ENCODE results near the gene PGLYRP1.

Gene PGLYRP1

GRCh38 chr19:46022431-46023310, at the start of gene PGLYRP1:
TSS of gene PGLYRP1 (minus strand) at chr19:46023053. CDS start at chr19:46023021, 32 bp downstream.
- DNase-seq = no peak

GRCh38 chr19:46069806-46070341, 47.0 kb upstream of the PGLYRP1 start:
- DNase-seq = peak; percentile 80

GRCh38 chr19:46068345-46069258, 45.7 kb upstream of the PGLYRP1 start:
- peak; percentile 78 for DNase-seq

GRCh38 chr19:46067691-46068090, 44.8 kb upstream of the PGLYRP1 start:
- DNase-seq = no peak

GRCh38 chr19:46066471-46066870, 43.6 kb upstream of the PGLYRP1 start:
- no peak for DNase-seq

GRCh38 chr19:46065486-46066071, 42.7 kb upstream of the PGLYRP1 start:
- DNase-seq = no peak

- DNase-seq = no peak
These were observed 40.3 kb upstream of the PGLYRP1 start for GRCh38 chr19:46063201-46063600.

GRCh38 chr19:46060012-46060411, 37.2 kb upstream of the PGLYRP1 start:
- DNase-seq = no peak

GRCh38 chr19:46058778-46059177, 35.9 kb upstream of the PGLYRP1 start:
- DNase-seq = no peak

- DNase-seq = no peak
These were observed 33.7 kb upstream of the PGLYRP1 start for GRCh38 chr19:46056536-46056935.

- no peak for DNase-seq
These were observed 30.0 kb upstream of the PGLYRP1 start for GRCh38 chr19:46052896-46053295.

- DNase-seq = no peak
These were observed 26.7 kb upstream of the PGLYRP1 start for GRCh38 chr19:46049597-46049996.

GRCh38 chr19:46043519-46043918, 20.7 kb upstream of the PGLYRP1 start:
- DNase-seq = no peak

- no peak for DNase-seq
These were observed 19.5 kb upstream of the PGLYRP1 start for GRCh38 chr19:46042252-46042883.

GRCh38 chr19:46040952-46041500, 18.2 kb upstream of the PGLYRP1 start, which contains the start of gene IGFL4:
TSS of gene IGFL4 (minus strand) at chr19:46041002. CDS start at chr19:46040962, 40 bp downstream.
- DNase-seq = no peak

GRCh38 chr19:46040125-46040524, 17.3 kb upstream of the PGLYRP1 start:
- no peak for DNase-seq

GRCh38 chr19:46036744-46037128, 13.9 kb upstream of the PGLYRP1 start:
- DNase-seq = no peak

GRCh38 chr19:46035986-46036743, 13.3 kb upstream of the PGLYRP1 start:
- DNase-seq = no peak

GRCh38 chr19:46035546-46035945, 12.7 kb upstream of the PGLYRP1 start:
- DNase-seq = no peak

- no peak for DNase-seq
These were observed 10.5 kb upstream of the PGLYRP1 start for GRCh38 chr19:46033401-46033800.

GRCh38 chr19:46032597-46033025, 9.8 kb upstream of the PGLYRP1 start:
- DNase-seq = no peak
